Measurements from ENCODE around the gene HIRA.
"Not testable (repeated sequence)": the region's sequence is repeated elsewhere in the genome, so short reads cannot be mapped to it uniquely, and the experiment has no call there.

The HIRA gene

GRCh38 chr22:19382240-19382639, 49.3 kb downstream of the HIRA start:
- no peak for DNase-seq

- no peak for DNase-seq
Measured at GRCh38 chr22:19378344-19378674, 53.2 kb downstream of the HIRA start.

GRCh38 chr22:19377565-19378343, 53.8 kb downstream of the HIRA start:
- DNase-seq: no peak

- DNase-seq: no peak
Measured at GRCh38 chr22:19376971-19377370, 54.6 kb downstream of the HIRA start.

GRCh38 chr22:19376247-19376646, 55.3 kb downstream of the HIRA start:
- DNase-seq: no peak

GRCh38 chr22:19375435-19375834, 56.1 kb downstream of the HIRA start:
- DNase-seq: no peak

GRCh38 chr22:19374410-19374809, 57.1 kb downstream of the HIRA start:
- DNase-seq: no peak

GRCh38 chr22:19373450-19373849, 58.1 kb downstream of the HIRA start:
- DNase-seq: no peak

GRCh38 chr22:19371893-19372292, 59.6 kb downstream of the HIRA start:
- DNase-seq: no peak

GRCh38 chr22:19368876-19369275, 62.7 kb downstream of the HIRA start:
- DNase-seq: no peak

GRCh38 chr22:19367763-19368367, 63.7 kb downstream of the HIRA start:
- DNase-seq: no peak

- not testable (repeated sequence) for DNase-seq
Measured at GRCh38 chr22:19363541-19363940, 68.0 kb downstream of the HIRA start.

- DNase-seq: no peak
Measured at GRCh38 chr22:19361501-19362103, 69.9 kb downstream of the HIRA start.

- DNase-seq: no peak
Measured at GRCh38 chr22:19360862-19361261, 70.7 kb downstream of the HIRA start.

GRCh38 chr22:19360300-19360792, 71.2 kb downstream of the HIRA start:
- no peak for DNase-seq

- no peak for DNase-seq
Measured at GRCh38 chr22:19359554-19360299, 71.8 kb downstream of the HIRA start.

- no peak for DNase-seq
Measured at GRCh38 chr22:19358703-19359553, 72.6 kb downstream of the HIRA start.

GRCh38 chr22:19358195-19358594, 73.3 kb downstream of the HIRA start:
- DNase-seq: no peak

GRCh38 chr22:19357270-19358105, 74.0 kb downstream of the HIRA start:
- no peak for DNase-seq

- DNase-seq: no peak
Measured at GRCh38 chr22:19356708-19357269, 74.7 kb downstream of the HIRA start.
